GM18951 (cell line): ENCODE results near the gene OLFM4.

Experiments used
- POLR2A ChIP-seq: IDR thresholded peaks from 4 replicates; pipeline ENCODE4 v1.6.1; 2011; ENCODE audit warnings: mild to moderate bottlenecking; ENCODE audit not compliant: insufficient read length, insufficient read depth; ENCODE audit errors: extremely low read depth
- in situ Hi-C: fragments of 300-500 bp; cut with MboI; formaldehyde crosslinking; loops from one replicate; pipeline ENCODE4 v1.12.0; 2022; ENCODE audit warnings: low sequenced_read_pairs, mixed read lengths, inconsistent platforms; ENCODE audit not compliant: unreplicated experiment

The OLFM4 gene

GRCh38 chr13:53032849-53033248 is 4.2 kb downstream of the OLFM4 start:
- in situ Hi-C loops = no loop called here
- no peak for TF ChIP-seq POLR2A

- in situ Hi-C loops = no loop called here
These were observed 10.4 kb downstream of the OLFM4 start for GRCh38 chr13:53038993-53039392.

GRCh38 chr13:53041968-53042516 is 13.4 kb downstream of the OLFM4 start:
- in situ Hi-C loops = no loop called here
- no peak for TF ChIP-seq POLR2A

More at GRCh38 chr13:53038993-53039392, 10.4 kb downstream of the OLFM4 start:
- TF ChIP-seq POLR2A = no peak

DNA sequence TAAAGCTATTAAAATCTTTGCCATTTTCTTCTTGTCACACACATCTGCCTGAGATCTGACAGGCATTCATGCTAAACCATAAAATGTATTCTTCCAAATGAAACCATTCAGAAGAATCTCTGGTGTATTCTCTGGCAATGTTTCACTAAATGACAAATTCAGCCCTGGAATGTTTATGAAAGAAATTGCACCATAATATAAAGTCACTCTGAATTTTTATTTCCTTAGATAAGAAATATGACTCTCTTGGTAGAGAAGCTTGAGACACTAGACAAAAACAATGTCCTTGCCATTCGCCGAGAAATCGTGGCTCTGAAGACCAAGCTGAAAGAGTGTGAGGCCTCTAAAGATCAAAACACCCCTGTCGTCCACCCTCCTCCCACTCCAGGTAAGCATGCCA is 14.3 kb downstream of the OLFM4 start:
- in situ Hi-C loops = no loop called here

DNA sequence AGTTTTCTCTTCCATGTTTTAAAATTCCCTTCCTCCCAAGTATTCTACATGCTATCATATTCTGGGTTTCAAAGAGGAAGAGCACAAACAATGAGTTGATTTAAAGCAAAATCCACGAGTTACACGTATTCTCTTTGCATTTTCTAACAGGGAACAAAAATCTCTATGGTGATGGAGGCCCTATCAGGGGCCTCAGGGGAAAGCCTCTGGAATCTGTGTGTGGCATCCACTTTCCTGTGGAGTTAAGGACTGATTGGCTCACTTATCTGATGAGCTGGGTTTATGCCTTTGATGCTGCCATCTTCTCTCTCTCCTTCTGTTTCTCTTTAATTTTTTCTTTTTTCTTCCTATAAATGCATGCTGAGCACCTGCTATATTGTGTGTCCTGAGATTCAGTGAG is 14.8 kb downstream of the OLFM4 start:
- in situ Hi-C loops = no loop called here
- no peak for TF ChIP-seq POLR2A

More for the DNA sequence above, 14.3 kb downstream of the OLFM4 start:
- no peak for TF ChIP-seq POLR2A

DNA sequence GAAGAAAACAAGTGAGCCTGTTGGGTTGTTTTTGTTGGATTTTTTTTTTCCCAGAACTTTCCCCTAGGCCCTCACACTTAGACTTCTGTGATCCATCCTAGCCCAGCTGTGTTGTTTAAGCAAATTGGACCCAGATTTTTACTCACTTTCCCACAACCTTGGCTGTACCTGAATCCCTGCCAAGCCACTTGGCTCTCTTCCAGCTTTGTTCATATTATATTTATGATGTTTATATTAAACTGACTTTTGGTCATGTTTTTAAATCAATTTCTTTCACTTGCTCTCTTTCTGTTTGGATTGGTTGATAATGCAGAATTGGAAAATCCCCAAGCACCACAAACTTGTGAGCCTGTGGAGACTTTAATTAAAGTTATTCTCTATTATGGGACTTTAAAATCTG is 16.6 kb downstream of the OLFM4 start:
- no peak for TF ChIP-seq POLR2A
- in situ Hi-C loops = no loop called here

GRCh38 chr13:53048880-53049279 is 20.3 kb downstream of the OLFM4 start:
- in situ Hi-C loops = no loop called here
- TF ChIP-seq POLR2A = no peak

GRCh38 chr13:53050151-53050550 is 21.5 kb downstream of the OLFM4 start:
- TF ChIP-seq POLR2A = no peak
- in situ Hi-C loops = no loop called here

GRCh38 chr13:53052675-53053074 is 24.1 kb downstream of the OLFM4 start:
- no peak for TF ChIP-seq POLR2A
- in situ Hi-C loops = no loop called here

- in situ Hi-C loops = no loop called here
- no peak for TF ChIP-seq POLR2A
These were observed 26.0 kb downstream of the OLFM4 start for GRCh38 chr13:53054569-53054968.

DNA sequence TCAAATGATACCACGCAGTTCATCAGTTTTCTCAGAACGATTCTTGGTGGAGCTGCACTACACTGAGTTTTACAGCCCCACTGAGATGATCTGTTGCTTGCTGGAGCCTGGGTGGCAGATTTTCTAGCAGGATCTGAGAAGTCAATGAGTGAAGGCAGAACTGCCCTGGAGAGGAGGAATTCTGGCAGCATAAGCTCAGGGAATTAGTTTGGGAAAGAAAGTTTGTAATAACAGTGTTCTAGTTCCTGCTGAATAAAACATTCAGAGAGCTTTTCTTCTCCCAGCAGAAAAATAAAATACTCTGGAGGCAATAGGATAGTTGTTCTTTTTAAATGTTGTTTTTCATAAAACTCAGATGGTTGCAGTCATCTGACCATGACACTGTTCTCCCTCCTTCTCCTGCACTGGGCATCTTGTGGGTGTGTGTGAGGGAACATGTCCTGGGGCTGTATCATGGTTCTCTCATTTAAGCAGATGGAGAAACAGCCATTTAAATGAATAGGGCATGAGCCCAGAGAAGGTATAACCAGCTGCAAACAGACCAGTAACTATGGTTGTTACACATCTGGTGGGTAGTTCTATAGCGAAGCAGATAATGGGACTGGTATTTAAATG is 29.6 kb downstream of the OLFM4 start:
- in situ Hi-C loops = no loop called here
- TF ChIP-seq POLR2A = no peak

DNA sequence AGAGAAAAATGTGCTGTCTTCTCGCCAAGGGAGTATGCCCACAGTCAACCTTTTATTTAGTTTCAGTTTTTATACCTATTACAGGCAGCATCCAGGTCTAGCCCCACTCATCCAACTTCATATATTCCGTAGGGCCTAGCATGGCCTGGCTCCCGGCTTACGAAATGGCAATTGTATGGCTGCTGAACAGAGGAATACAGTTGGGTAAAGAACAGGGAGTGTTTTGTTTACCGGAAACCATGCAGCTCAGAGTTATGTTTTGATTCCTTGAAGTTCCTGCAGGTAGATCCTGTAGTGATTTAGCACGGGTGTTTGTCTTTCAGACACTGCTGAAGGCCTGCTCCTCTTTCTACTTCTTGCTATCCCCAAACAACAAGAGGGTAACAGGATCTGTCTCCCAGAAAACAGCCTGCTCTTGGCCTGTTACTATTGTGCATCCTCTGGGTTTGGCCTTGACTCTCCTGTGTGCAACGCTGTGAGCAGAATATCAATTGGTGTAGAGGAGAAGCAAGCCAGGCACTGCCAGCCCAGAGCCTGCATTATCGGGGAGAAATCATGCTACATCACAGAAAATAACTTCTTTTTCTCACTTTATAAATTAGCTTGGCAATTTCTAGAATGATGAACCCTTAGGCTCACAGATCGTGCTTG is 32.4 kb downstream of the OLFM4 start:
- in situ Hi-C loops = no loop called here
- no peak for TF ChIP-seq POLR2A

DNA sequence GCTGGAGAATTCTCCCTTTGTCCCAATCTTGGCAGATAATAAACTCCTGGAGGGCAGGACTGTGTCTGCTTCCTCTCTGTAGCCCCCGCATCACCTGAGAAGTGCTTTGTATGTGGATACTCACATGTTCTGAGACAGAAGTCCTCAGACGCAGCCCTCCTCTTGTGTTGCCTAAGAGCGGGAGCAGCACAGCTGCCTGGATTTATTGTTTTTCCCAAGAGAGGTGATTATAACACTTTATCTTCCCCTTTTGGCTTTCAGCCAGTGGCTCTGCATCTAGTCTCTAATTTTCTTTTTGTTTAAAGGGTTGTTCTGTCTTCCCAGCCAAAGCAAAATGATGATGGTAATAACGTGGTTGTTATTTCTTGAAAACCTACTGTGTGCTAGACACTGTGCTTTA is 36.1 kb downstream of the OLFM4 start:
- no peak for TF ChIP-seq POLR2A
- in situ Hi-C loops = no loop called here

GRCh38 chr13:53066411-53066810 is 37.8 kb downstream of the OLFM4 start:
- in situ Hi-C loops = no loop called here
- no peak for TF ChIP-seq POLR2A

DNA sequence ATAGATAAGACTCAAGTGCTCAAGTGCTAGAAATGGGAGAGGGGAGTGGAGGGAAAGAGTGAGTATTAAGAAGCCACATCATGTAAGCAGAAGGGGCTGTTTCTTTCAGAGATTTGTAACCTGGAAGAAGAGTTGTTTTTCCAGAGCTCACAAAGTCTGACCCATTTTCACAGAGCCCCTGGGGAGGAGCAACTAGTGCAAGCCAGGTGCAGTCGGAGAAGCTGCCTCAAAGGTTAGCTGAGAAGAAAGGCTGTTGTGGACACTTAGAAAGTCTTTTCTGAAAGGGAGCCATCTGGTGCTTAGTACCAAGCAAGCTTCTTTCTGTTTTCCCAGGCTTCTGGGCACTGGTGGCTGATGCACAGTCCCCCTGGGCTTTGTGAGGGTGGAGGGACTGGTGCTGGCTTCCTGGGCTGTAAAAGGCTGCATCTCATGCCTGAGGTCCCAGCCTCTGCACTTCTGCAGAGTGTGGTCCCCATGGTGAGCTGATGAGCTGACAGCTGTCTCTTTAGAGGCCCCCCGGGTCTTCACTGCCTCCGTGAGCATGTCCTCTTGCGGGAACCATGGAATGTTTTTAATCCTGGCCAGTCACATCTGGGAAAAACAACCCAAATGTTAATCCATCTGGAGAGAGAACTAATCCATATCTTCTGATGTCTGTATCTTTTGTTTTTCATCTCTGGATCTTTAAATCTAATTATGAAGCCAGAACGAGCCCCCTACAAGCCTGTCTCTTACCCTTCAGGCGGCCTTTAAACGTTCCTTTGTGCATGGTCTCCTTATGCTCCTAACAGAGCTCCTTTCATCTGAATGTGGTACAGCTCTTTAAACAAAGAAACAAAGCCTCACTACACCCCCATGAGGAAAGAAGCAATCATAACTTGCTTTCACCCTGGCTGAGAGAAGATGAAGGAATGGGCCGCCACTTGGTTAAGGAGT is 40.2 kb downstream of the OLFM4 start:
- no peak for TF ChIP-seq POLR2A
- in situ Hi-C loops = no loop called here
